Heart left ventricle (tissue), 16 donors: ENCODE results near the gene COX6A1. TPM values are rescaled to one million over a fixed set of nuclear protein-coding genes. Genes with fewer than 3 reads are reported as not detected.

ENCODE experiments used
- ATAC-seq, 4 donors: fragments of 200-7000 bp; cut with Tn5 transposase; one replicate each; pipeline ENCODE4 v1.9.1; 2020 to 2022; ENCODE audit warnings: moderate library complexity in 4 of 4, mild to moderate bottlenecking in 3 of 4, moderate number of reproducible peaks in 1 of 4
- DNase-seq, 5 donors: peaks; one replicate each; pipeline ENCODE4 v3.0.0-alpha.2; 2020
- H3K27ac ChIP-seq, 12 donors: fragments of 200-600 bp; sonication (generic) in 4 of 12; one replicate each; pipeline versions ENCODE4 v1.5.0 to v1.8.0; 2016 to 2022; ENCODE audit warnings: mild to moderate bottlenecking in 2 of 12
- H3K27me3 ChIP-seq, 9 donors: fragments of 200-600 bp; sonication (generic) in 2 of 9; one replicate each; pipeline versions ENCODE4 v1.5.1 to v1.8.0; 2016 to 2022; ENCODE audit warnings: mild to moderate bottlenecking in 3 of 9
- H3K36me3 ChIP-seq, 9 donors: fragments of 200-600 bp; sonication (generic) in 2 of 9; one replicate each; pipeline versions ENCODE4 v1.5.0 to v1.8.0; 2018 to 2022; ENCODE audit warnings: mild to moderate bottlenecking in 2 of 9
- H3K4me1 ChIP-seq, 12 donors: fragments of 200-600 bp; sonication (generic) in 4 of 12; one replicate each; pipeline versions ENCODE4 v1.5.0 to v1.8.0; 2016 to 2022; ENCODE audit warnings: mild to moderate bottlenecking in 3 of 12
- H3K4me3 ChIP-seq, 12 donors: fragments of 200-600 bp; sonication (generic) in 4 of 12; one replicate each; pipeline versions ENCODE4 v1.5.0 to v1.8.0; 2017 to 2022; ENCODE audit warnings: mild to moderate bottlenecking in 9 of 12, moderate library complexity in 4 of 12
- H3K9me3 ChIP-seq, 12 donors: fragments of 200-600 bp; sonication (generic) in 4 of 12; one replicate each; pipeline versions ENCODE4 v1.5.0 to v1.8.0; 2016 to 2022; ENCODE audit warnings: mild to moderate bottlenecking in 1 of 12
- POLR2A ChIP-seq, 2 donors: fragments of 450-650 bp; IDR thresholded peaks; one replicate each; pipeline ENCODE4 v1.6.1; 2017; ENCODE audit warnings: antibody characterized with exemption in 2 of 2, mild to moderate bottlenecking in 2 of 2, moderate library complexity in 2 of 2
- WGBS, 4 donors: extraction: QIAGEN DNeasy Blood & Tissue Kit in 2 of 4; methylation state at CpG; one replicate each; pipeline versions ENCODE4 v1.1.5 to v1.1.7; 2013 to 2018; 5-methylcytosine and 5-hydroxymethylcytosine counted together
- intact Hi-C, 10 donors: fragments of 100-400 bp; cut with DNase I; formaldehyde crosslinking; loops; one replicate each; pipeline versions ENCODE4 v1.11.1 to v1.14.2; 2022
- polyA plus RNA-seq, 2 donors: library from polyadenylated mRNA; stranded (reverse); fragments of 200-250 nt; gene quantifications; one replicate each; pipeline ENCODE4 v1.2.3, GENCODE V29; 2013
- total RNA-seq, 9 donors: library from RNA; depleted of rRNA in 2 of 9; stranded (reverse); fragments of >200 nt in 2 of 9; fragmentation: NEBNext Ultra II Directional in 3 of 9; extraction: Animal tissue kit (Norgen Biotek cat#: 25700) in 3 of 9; gene quantifications; one replicate each; pipeline versions ENCODE4 v1.1.0 to v1.2.4, GENCODE V29; 2016 to 2023
- TF ChIP-seq, protein P1 (sequence below), 12 donors: fragments of 200-600 bp; sonication (generic) in 4 of 12; IDR thresholded peaks; one replicate each; pipeline versions ENCODE4 v1.5.0 to v1.8.0; 2018 to 2022; ENCODE audit warnings: antibody characterized with exemption in 12 of 12, mild to moderate bottlenecking in 5 of 12
- donor health status: ischemic (EF 13 %, LVEDD 7.1; RV severe dilation, severe dysfunction).
- donor health status: healthy with polysubstance abuse.
- donor health status: DM: no; HTN: yes; CAD: no.
- donor health status: DM: no; HTN: no; CAD: no.
- donor health status: ischemic (EF 25% LVEDD 6.9; RV normal size, moderate dysfunction).
- donor health status: ischemic (EF 25% LVEDD 5.7; RV mildly dilated, moderate dysfunction).
- donor health status: healthy.
- donor health status: DM: yes; HTN: yes; CAD: no.
- donor health status: ischemic (EF 35%, LVEDD 5.7; RV mildly dilated, moderate dysfunction).
- donor health status: nonischemic (EF 11% LVEDD 7.7; RV severe dilation, severe dysfunction).
- donor health status: DM: yes; HTN: yes; CAD: no.
- donor health status: PGD.
- donor health status: ischemic (EF 29% LVEDD 5.4; RV normal size, mild dysfunction).
- donor health status: nonischemic (EF 23%, LVEDD 6.1; RV moderate dilation, normal function).

The COX6A1 gene
- total and polyA plus RNA-seq, 11 donors: 117 to 708 (median 186) TPM

- H3K27me3 ChIP-seq: peaks cover 0 to 3% (median 0%) of the 10 kb centered on the region in 9 donors
- ATAC-seq: no peak
- peaks cover 0 to 7% (median 0%) of the 10 kb centered on the region in 12 donors for H3K4me1 ChIP-seq
- no peak for DNase-seq
- WGBS, 4 donors: 90 to 92% (median 92%) methylated on average over 4 of the region's 4 CpGs
- intact Hi-C loops: no loop called here
- H3K27ac ChIP-seq: no peak overlapping the region
- H3K36me3 ChIP-seq: no peaks in the 10 kb centered on the region
- H3K4me3 ChIP-seq: no peak overlapping the region
- TF ChIP-seq, protein P1, sequence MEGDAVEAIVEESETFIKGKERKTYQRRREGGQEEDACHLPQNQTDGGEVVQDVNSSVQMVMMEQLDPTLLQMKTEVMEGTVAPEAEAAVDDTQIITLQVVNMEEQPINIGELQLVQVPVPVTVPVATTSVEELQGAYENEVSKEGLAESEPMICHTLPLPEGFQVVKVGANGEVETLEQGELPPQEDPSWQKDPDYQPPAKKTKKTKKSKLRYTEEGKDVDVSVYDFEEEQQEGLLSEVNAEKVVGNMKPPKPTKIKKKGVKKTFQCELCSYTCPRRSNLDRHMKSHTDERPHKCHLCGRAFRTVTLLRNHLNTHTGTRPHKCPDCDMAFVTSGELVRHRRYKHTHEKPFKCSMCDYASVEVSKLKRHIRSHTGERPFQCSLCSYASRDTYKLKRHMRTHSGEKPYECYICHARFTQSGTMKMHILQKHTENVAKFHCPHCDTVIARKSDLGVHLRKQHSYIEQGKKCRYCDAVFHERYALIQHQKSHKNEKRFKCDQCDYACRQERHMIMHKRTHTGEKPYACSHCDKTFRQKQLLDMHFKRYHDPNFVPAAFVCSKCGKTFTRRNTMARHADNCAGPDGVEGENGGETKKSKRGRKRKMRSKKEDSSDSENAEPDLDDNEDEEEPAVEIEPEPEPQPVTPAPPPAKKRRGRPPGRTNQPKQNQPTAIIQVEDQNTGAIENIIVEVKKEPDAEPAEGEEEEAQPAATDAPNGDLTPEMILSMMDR (IDR thresholded peaks at IDR 0.05): no peak
- no peak for TF ChIP-seq POLR2A (IDR thresholded peaks at IDR 0.05)
- H3K9me3 ChIP-seq: no peaks in the 10 kb centered on the region
Measured at GRCh38 chr12:120417917-120418580, 19.9 kb upstream of the COX6A1 start.

- H3K4me3 ChIP-seq: no peak overlapping the region
- no peaks in the 10 kb centered on the region for H3K9me3 ChIP-seq
- TF ChIP-seq, protein P1 (IDR thresholded peaks at IDR 0.05): no peak
- no peak for TF ChIP-seq POLR2A (IDR thresholded peaks at IDR 0.05)
- WGBS, 4 donors: 79 to 91% (median 82%) methylated on average over 4 of the region's 4 CpGs
- DNase-seq (no peak), ATAC-seq (no peak)
- no peaks in the 10 kb centered on the region for H3K27me3 ChIP-seq
- no peak overlapping the region for H3K27ac ChIP-seq
- no peaks in the 10 kb centered on the region for H3K4me1 ChIP-seq
- no peaks in the 10 kb centered on the region for H3K36me3 ChIP-seq
- intact Hi-C loops: no loop called here
Measured at GRCh38 chr12:120421701-120422100, 16.2 kb upstream of the COX6A1 start.

DNA sequence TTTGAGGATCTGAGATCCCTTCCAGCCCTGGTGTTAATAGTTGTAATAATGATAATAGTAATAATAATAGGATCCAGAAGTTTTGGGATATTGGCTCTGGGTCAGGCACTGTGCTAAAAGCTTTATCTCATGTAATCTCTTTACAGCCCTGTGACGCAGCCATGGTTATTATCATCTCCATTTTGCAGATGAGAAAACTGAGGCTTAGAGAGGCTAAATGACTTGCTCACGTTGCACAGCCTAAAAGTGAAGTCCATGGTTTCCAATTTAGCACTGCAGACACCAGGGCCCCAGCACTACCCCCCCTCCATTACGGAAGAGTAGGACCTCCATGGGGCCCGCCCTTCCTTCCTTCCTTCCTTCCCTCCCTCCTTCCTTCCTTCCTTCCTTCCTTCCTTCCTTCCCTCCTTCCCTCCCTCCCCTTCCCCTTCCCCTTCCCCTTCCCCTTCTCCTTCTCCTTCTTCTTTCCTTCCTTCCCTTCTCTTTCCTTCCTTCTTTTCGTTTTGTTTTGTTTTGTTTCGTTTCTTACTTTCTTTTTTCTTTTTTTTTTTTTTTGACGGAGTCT is 14.9 kb upstream of the COX6A1 start:
- no peak overlapping the region for H3K4me3 ChIP-seq
- ATAC-seq: no peak
- DNase-seq: no peak
- H3K27ac ChIP-seq: no peak overlapping the region
- WGBS, 4 donors: 61 to 76% (median 71%) methylated on average over 7 of the region's 7 CpGs
- H3K4me1 ChIP-seq: no peaks in the 10 kb centered on the region
- intact Hi-C loops: no loop called here
- H3K36me3 ChIP-seq: no peaks in the 10 kb centered on the region
- no peaks in the 10 kb centered on the region for H3K27me3 ChIP-seq
- no peaks in the 10 kb centered on the region for H3K9me3 ChIP-seq
- TF ChIP-seq, protein P1 (IDR thresholded peaks at IDR 0.05): no peak
- no peak for TF ChIP-seq POLR2A (IDR thresholded peaks at IDR 0.05)

DNA sequence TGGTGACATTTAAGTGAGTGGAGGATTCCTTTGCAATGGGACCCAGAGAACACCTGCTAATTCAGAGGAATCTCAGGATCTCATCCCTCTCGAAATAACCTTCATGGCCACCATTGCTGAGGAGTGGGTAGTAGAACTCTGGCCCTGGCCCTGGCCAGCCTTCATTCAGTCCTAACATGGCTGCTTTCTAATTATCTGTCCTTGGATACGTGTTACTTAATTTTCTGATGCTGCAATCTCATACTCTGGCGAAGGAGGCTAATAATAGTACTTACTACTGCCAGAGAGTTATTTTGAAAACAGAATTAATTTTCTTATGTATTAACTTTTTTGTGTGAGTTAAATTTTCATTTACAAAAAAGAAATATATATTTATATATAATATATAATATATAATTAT is 12.1 kb upstream of the COX6A1 start:
- TF ChIP-seq, protein P1 (IDR thresholded peaks at IDR 0.05): no peak
- Histone ChIP-seq H3K27ac (no peak overlapping the region), H3K36me3 (no peaks in the 10 kb centered on the region), H3K27me3 (peaks cover 0 to 4% (median 0%) of the 10 kb centered on the region in 9 donors), H3K9me3 (no peaks in the 10 kb centered on the region), H3K4me1 (peaks cover 0 to 4% (median 0%) of the 10 kb centered on the region in 12 donors), H3K4me3 (no peak overlapping the region)
- DNase-seq (no peak), ATAC-seq (peak in 3 of 4 donors; percentile 53 to 76 (median 70))
- intact Hi-C loops: no loop called here
- WGBS, 4 donors: 55 to 74% (median 59%) methylated on average over 3 of the region's 3 CpGs
